Effector CD4-positive, alpha-beta T cell (primary cell): ENCODE results near the gene MYMX.

ENCODE experiments used
- DNase-seq: peaks from one replicate; pipeline ENCODE4 v3.0.0-alpha.2; 2020

Gene MYMX

DNA sequence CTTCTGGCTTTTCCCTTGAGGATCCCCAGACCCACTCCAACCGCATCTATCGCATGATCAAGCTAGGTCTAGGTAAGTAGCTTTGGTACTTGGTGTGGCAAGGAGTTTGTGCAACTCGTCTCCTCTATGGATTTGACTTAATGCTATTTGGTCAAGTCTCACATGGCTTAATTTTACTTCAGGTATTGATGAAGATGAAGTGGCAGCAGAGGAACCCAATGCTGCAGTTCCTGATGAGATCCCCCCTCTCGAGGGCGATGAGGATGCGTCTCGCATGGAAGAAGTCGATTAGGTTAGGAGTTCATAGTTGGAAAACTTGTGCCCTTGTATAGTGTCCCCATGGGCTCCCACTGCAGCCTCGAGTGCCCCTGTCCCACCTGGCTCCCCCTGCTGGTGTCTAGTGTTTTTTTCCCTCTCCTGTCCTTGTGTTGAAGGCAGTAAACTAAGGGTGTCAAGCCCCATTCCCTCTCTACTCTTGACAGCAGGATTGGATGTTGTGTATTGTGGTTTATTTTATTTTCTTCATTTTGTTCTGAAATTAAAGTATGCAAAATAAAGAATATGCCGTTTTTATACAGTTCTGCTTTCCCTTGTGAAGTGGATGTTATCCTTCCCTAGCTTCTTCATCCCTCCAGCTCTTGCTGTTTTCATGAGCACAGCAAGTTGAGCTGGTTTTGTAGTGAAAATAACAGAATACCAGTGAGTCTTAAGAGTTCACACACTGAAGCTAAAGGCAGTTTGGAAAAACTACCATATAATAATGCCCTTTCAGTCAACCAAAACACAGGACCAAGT, 36.8 kb downstream of the MYMX start:
- peak; percentile 63 for DNase-seq

DNA sequence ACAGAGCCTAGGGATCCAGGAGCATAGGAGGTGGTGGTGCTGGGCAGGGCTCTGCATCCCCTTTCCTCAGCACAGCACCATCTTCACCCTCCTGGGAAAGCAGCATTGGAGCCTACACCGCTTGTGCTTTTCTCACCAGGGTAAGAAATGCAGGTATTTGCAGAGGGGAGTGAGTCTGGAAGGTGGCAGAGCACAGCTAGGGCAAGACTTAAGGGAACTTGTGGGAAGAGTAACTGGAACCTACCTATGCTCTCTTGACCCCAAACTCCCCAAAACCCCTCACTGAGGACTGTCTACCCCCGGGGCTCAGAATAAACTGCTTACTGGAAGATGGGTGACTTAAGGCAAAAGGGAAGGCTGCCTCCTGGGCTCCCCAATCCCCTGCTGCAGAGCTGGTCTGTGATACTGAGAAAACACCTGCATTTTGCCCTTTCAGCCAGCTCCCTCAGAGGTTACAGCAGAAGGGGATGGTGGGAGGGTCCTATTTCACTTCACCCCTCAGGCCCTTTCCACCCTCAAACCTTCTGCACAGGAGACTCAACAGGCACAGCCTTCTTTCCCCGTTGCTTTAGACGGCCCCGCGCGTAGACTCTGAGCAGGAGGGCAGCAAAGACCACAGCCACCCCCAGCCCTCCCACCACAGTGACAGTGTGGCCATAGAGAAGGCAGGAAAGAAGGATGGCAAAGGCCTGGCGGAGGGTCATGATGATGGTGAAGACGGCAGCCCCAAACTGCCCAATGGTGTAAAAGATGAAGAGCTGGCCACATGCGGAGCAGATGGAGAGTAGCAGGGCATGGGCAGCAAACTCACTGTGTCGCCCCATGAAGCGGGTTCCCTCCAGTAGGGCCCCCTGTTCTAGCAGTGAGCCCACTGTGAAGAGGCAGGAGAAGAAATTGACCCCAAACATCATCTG, 37.7 kb downstream of the MYMX start:
- DNase-seq: no peak

DNA sequence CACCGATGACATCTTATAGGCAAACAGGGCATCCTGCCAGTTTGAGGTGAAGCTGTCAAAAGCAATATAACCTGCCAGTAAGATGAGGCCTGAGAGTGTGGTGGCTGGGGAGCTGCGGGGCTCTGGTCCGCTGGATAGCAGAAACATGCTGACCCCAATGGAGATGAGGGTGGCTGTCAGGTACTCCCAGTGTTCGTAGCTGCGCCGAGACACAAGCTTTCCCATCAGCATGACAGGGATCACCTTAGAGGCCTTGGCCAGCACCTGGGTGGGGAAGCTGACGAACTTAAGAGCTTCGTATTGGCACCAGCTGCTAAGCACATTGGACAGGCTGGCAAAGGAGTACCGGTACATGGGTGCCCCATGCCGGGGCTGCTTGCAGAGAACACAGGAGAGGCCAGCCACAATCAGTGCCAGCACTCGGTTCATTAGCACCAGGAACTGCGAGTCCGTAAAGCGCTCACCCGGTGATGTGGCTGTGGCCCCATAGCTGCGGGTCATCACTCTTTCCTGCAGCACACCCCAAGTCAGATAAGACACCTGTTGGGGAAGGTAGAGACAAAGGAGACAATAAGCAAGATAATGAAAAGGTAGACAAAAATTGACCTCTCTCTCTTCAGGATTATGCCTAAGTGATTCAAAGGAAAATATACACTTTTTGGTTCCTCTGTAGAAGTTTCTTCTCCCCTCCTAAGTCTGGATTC, 38.5 kb downstream of the MYMX start:
- no peak for DNase-seq

DNA sequence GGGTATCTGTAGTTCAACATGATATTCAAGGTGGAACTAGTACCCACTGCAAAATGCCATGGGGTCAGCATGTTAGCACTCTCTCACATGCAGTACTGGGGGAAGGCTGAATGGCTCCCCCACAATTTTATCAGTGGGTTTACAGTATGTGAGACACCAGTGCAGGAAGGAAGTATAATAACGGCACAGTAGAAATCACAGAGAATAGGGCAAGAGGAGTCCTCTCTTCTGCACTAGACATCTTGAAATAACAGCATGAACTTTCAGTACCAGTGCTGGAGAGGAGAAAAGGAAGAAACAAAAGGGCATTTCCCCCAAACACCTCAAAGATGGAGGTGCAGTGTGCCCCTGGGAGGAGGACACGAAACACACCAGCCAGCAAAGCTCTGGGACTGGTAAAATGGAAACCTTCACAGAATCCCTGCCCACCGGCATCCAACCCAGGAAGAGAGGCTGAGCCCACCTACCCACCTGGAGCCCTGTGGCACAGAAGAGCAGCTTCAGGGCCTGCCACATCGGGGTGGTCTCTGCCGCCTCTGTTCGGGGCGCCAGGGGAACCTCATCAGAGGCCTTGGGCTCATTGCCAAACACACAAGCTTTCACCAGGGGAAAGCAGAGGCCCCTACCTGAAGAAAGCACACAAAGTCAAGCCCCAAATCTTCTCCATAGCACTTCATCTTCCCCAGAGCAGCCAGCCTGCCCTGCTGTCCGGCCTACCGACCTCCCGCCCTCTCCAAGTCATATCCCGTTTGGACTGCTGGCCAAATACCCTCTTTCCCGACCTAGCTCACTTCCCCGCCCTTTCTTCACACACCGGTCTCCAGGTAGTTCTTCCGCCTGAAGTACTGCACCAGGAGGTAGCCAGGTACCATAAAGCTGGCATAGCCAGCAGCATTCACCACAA, 39.4 kb downstream of the MYMX start:
- DNase-seq: no peak

DNA sequence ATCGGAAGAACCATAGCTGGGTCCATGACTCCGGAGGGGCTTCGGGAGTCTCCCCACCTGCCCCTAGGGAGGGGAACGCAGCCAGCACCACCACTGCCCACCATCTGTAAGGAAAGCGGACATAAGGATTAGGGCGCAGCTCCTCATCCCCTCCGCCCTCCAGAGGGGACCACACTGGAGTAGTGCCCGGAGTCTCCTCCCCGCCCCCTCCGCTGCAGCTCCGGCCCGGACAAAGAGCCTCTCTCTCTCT, 40.0 kb downstream of the MYMX start:
- no peak for DNase-seq

DNA sequence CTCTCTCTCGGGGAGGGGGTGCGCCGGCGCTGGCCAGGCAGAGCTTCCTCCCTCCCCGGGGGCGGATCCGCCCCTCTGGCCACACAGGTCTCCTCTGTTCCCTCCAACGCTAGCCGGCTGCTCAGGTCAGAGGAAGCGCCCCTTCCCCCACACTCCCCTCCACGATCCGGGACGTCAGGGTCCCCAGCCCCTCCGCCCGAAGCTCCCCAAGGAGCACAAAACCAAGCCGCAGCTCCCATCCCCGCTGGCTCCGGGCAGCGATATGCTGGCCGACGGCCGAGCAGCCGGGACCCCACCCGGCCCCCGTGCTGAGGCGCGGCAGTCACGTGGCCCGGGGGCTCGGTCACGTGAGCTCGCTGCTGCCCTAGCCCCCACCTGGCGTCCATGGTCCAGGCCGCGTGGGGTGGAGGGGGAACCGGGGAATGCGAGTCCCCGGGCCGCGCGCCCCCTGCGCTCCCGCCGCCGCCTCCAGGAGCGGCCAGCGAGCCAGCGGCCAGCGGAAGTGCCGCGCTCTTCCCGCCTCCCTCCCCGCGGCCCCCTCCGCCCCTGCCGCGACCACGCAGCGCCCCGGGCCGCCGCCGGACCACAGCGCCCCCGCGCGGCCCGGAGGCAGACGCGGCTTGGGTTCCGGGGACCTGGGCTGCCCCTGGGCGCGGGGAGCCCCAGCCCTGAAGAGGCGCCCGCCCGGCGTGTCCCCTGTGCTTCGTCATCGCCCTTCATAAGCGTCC, 40.5 kb downstream of the MYMX start, which contains the start of gene SLC35B2:
Gene SLC35B2, minus strand, starts transcription at position 504 of the 728 bp plus-strand sequence. Its CDS starts 118 bp downstream, at position 386.
- peak; percentile 55 for DNase-seq

DNA sequence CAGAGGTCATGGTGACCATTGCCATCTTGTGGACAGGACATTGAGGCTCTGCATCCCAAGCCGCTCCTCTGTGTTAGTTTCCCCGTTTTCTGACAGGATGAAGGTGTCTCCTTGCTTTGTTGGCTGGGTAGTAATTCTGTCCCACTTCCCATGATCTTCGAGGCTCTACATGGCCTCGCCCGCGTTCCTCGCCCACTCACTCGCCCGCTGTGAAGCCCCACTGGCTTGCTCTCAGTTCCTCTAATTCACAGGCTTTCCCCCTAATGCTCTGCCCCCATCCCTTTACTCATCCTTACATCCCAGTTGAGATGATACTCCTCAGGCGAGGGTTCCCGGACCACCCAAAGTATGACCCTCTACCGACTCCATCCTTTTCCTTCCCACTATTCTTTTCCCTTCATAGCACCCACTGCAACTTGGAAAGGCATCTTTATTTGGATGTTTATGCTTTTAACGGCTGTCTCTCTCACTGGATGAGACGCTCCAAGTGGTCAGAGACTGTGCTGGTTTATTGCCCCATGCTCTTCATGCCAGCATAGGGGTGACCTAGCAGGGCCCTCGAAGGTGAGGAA, 41.1 kb downstream of the MYMX start:
- DNase-seq: no peak

DNA sequence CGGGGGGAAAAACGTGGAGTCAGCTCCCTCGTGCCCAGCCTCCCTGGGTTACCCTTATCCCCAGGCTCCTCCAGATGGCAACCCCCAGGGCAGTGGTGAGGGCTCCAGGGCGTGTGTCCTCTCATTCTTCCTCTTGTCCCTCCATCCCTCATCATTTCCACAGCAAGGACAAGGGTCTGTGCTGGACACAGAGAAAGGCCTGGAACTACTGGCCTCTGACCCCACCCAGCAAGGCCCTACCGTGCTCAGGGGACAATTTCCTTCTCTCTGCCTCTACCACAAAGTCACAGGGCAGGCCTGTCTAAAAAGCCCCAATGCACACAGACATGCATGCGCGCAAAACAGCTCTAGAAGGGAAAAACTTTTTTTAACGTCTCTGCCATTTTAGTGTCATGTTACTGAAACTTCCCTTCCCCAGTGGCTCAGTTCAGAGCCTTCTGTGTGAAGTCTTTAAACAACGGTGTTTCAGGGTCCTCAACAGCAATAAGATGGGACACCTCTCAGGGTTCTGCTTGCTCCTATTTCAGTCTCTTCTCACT, 41.7 kb downstream of the MYMX start:
- DNase-seq: no peak

DNA sequence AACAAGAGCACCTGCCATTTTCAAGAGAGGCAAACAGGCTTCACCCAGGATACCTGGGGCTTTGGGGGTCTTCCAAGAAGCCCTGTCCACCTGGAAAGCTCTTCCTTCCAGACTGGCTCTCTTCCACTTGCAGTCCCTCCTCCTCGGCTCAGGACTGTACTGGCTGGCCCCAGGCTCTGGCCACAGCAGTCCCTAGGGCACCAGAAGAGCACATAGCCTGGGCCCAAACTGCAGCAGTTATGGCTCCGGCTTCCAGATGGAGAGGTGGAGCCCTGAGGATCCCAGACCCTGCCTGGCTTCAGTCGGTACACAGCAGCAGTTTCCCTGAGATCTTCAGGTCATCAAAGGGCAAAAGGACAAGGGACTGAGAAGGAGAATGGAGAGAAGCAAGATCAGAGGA, 42.2 kb downstream of the MYMX start:
- no peak for DNase-seq

DNA sequence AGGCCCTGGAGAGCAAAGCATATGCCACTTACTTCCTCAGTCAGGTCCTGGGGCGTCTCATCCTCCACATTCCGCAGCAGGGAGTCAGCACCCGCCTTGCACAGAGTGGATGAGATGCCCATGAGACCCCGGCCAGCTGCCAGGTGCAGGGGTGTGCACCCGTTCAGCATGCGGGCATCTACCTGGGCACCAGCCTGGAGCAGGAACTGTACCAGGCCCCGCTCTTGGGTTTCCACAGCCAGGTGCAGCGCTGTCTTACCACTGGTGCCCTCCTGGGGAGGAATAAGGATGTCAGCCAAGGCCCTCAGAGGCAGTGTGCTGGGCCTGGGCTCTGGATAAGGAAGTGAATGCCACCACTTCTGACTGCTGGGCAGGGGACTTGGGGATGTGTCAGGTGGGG, 43.3 kb downstream of the MYMX start:
- DNase-seq: no peak

DNA sequence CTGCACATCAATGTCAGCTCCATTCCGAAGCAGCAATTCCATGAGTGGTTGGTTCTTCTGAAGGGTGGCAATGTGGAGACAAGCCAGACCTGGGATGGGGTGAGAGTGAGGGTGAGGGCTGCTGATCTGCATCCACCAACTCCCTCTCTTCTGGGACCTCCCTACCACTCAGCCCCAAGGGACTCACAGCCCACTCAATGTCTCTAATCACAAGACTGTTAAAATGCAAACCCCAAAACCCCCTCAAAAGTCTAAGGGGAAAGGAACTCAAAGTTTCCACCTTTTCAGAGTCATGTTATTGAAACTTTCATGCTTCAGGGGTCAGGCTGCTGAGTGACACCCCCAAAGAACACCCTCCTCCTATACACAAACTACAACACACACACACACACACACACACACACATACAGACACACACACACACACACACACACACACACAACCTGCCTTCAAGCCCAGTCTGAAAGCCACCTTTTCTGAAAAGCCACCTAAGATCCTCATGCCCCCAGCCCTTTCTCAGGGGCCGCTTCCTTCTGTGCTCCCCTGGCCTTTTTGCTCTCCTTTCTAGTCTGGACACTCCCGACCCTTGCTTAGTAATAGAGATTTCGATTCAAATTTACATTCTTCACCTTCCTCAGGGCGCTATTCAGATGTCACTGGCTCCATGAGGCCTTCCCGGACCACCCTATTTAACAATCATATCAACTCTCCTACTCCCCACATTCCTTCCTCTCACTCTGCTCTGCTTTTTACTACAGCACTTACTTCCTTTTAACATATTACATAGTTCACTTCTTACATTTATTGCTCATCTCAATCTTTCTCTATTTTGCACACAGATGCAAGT, 43.9 kb downstream of the MYMX start:
- no peak for DNase-seq

DNA sequence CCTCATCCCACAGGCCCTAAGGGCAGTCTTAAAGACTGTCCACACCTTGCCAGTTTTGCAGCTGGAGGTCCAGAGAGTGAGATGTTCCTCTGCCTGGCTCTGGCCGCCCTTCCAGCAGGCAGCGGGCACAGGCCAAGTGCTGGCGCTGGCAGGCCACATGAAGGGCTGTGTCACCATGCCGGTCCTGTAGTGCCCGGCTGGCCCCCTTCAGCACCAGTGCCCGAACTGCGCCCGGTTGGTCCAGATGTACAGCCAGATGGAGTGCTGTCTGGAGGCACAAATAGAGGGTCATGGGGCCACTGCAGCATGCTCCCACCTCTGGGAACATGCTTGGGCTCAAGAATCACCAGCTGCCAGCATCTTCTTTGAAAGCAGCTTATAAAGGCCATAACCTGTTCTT, 44.9 kb downstream of the MYMX start:
- no peak for DNase-seq

DNA sequence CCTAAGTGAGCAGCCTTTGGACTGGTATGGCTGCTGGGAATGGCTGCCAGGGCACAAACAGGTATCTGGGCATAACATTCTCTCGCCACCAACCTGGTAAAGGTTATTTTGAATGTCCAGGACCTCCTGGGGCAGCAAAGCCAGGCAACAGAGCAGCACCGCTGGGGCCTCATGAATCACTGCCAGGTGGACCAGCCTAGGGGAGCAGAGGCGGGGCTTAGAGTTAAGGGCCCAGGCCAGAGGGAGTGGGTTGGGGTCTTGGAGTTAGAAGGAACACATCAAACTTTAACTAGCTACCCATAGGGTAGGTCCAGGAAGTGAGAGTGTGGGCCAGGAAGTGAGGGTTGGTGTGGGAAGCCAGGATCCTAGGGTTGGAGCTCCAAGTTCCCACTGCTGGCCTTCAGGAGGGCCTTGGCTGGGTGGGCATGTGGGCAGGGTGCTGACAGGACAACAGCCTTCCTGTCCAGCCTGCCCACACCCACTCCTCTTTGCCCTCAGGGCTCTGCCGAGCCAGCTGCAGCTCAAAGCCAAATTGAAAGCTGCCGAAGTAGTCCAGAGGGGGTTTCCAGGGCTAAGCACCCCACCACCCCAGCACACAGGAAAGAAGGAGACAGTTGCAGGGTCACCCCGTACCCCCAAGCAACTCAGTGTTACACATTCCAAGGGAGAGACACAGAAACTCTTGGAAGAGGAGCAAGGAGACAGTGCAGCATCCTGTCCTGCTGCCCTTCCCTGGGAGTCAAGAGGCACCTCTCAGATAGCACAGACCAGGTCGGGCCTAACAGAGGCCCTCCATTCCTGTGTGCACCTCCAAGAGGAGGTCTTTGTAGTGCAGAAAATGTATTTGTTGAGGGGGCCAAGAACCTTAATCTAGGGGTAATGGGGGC, 46.0 kb downstream of the MYMX start:
- DNase-seq: no peak

DNA sequence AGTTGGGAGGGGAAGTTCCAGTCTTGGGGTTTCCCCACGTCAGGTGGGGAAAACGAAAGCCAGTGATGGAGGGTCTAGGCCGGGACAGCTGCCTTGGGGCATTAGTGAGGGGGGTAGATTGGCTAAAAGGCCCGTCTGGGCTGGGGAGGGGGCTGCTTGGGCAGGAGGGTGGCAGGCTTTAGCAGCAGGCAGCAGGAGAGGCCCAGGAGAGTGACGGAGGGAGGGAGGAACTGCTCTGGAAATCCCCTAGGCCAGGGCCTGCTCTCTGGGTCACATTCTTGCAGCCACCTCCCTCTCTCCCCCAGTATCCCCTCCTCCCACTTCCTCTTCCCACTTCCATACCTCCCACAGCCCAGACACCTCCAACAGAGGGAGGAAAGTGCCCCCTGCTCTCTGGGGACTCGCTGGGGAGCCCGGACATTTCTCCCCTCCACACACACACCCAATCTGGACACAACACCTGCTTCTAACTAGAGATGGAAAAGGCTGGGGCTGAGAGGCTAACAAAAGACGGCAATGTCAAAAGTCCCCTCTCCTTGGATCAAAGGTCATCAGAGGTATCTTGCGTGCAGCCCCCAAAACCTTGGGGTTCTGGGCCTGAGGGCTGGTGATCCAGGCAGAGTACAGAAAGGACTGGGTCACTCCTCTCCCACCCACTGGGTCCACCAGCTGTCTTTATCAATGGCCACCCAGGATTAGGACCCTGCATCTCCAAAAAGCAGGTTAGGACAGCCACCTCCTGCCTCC, 46.8 kb downstream of the MYMX start:
- DNase-seq: peak; percentile 41

DNA sequence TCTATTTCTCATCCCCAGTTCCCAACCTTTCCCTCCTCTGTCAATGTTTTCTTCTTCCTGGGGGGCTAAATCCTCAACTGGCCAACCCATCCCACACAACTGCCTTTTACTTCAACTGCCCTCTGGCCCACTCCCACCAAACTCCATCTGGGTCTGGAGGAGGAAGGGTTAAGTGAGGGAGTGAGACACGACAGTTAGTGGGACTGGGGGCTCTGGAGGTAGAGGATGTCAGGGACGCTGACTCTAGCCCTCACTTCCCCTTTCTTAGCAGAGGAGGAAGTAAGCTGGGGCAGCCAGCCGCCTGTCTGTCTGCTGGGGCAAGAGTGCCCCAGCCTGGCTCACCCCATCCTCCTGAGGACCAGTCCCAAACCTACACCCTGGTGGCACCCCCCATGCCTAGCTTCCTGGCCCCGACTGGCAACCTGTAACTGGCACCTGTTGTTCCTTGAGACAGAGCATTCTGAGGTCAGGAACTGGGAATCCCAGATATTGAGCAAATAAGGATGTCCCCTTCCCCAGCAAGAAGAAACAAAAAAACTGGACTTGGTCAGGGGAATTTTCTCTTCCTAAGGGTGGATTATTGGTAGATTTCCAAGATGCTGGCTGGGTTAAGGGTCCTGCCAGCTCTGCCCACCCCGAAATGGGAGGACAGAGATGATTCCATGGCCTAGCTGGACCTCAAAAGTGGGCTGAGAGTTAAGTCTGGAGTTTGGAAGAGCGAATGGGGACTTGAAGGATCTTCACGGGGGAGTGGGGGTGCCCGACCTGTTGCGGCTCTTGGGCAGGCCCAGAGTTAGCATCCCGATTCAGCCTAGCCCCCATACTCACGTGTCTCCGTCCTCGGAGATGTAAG, 47.7 kb downstream of the MYMX start:
- DNase-seq: peak; percentile 33

DNA sequence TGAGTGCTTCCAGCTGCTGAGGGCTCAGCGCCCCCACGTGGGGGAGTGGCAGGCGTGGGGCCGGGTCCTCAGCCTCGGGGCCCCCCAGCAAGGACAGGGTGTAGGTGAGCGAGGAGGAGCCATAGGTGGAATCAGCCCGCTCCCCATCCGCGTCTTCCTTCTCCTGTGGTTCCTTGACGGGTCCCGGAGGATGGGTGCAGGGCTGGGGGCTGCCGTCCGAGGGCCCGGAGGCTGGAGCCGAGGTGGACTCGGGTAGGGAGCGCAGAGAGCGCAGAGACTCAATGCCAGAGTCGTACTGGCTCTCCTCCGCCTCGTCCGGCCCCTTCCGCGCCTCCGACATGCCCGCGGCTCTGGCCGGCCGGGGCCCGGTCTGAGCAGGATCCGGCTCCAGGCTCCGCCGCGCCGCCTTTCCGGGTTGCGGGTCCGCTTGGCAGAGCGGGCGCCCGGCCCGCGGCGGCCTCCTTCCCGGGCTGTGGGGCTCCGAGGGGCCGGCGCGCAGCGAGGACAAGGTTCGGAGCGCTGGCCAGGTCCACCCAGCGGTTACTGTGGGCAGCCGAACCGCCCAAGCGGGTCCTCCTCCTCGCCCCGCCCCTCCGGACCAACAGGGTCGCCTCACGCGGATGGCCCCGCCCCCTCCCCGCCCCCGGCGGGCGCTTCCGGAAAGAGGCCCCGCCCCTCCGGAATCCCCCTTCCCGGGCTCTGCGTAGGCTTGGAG, 48.4 kb downstream of the MYMX start, which contains the start of gene NFKBIE:
Gene NFKBIE, minus strand, starts transcription at position 545 of the 715 bp plus-strand sequence. Its CDS starts 205 bp downstream, at position 340.
- peak; percentile 95 for DNase-seq
